ENCODE measurements around the gene SRPK2.
"Not testable (repeated sequence)": the region's sequence is repeated elsewhere in the genome, so short reads cannot be mapped to it uniquely, and the experiment has no call there.

Gene SRPK2

GRCh38 chr7:105309235-105310169 lies 79.2 kb downstream of the SRPK2 start:
- H3K9me3 Mint-ChIP-seq = no peaks in the 10 kb centered on the region
- H3K27ac Mint-ChIP-seq = peak overlapping the region; percentile 8 to 86 (median 71)
- peaks cover 23% of the 10 kb centered on the region for H3K4me1 Mint-ChIP-seq
- TF ChIP-seq CTCF (IDR thresholded peaks at IDR 0.05; ENCODE audit: unreplicated experiment in 3 of 3) = no peak
- peak overlapping the region in 2 of 3 experiments; percentile 36 to 45 for H3K4me3 Mint-ChIP-seq
- H3K36me3 Mint-ChIP-seq (ENCODE audit: low read depth) = no peaks in the 10 kb centered on the region
- H3K27me3 Mint-ChIP-seq (ENCODE audit: low read depth) = no peaks in the 10 kb centered on the region

GRCh38 chr7:105307163-105307672 lies 81.5 kb downstream of the SRPK2 start:
- Mint-ChIP-seq H3K9me3 (no peaks in the 10 kb centered on the region), H3K4me1 (peaks cover 33% of the 10 kb centered on the region), H3K36me3 (ENCODE audit: low read depth) (no peaks in the 10 kb centered on the region), H3K27me3 (ENCODE audit: low read depth) (no peaks in the 10 kb centered on the region), H3K27ac (peak overlapping the region; percentile 30 to 46 (median 43)), H3K4me3 (no peak overlapping the region)
- no peak for TF ChIP-seq CTCF (IDR thresholded peaks at IDR 0.05; ENCODE audit: unreplicated experiment in 3 of 3)

- Mint-ChIP-seq H3K27me3 (ENCODE audit: low read depth) (no peaks in the 10 kb centered on the region), H3K9me3 (no peaks in the 10 kb centered on the region), H3K4me1 (peaks cover 38% of the 10 kb centered on the region), H3K27ac (peak overlapping the region; percentile 30 to 46 (median 43)), H3K4me3 (no peak overlapping the region), H3K36me3 (ENCODE audit: low read depth) (peaks cover 3% of the 10 kb centered on the region)
- TF ChIP-seq CTCF (IDR thresholded peaks at IDR 0.05; ENCODE audit: unreplicated experiment in 3 of 3) = no peak
Measured at GRCh38 chr7:105306298-105306748, 82.4 kb downstream of the SRPK2 start.

GRCh38 chr7:105305633-105306032 lies 83.1 kb downstream of the SRPK2 start:
- Mint-ChIP-seq H3K4me3 (no peak overlapping the region), H3K4me1 (peaks cover 38% of the 10 kb centered on the region), H3K27me3 (ENCODE audit: low read depth) (no peaks in the 10 kb centered on the region), H3K27ac (no peak overlapping the region), H3K9me3 (peaks cover 1% of the 10 kb centered on the region), H3K36me3 (ENCODE audit: low read depth) (peaks cover 3% of the 10 kb centered on the region)
- no peak for TF ChIP-seq CTCF (IDR thresholded peaks at IDR 0.05; ENCODE audit: unreplicated experiment in 3 of 3)

GRCh38 chr7:105304040-105304895 lies 84.5 kb downstream of the SRPK2 start:
- Mint-ChIP-seq H3K4me1 (peaks cover 31% of the 10 kb centered on the region), H3K4me3 (no peak overlapping the region), H3K36me3 (ENCODE audit: low read depth) (peaks cover 8% of the 10 kb centered on the region), H3K27me3 (ENCODE audit: low read depth) (no peaks in the 10 kb centered on the region), H3K27ac (peak overlapping the region; percentile 17 to 44 (median 18)), H3K9me3 (peaks cover 3% of the 10 kb centered on the region)
- no peak for TF ChIP-seq CTCF (IDR thresholded peaks at IDR 0.05; ENCODE audit: unreplicated experiment in 3 of 3)

- H3K27ac Mint-ChIP-seq; H3K27me3 Mint-ChIP-seq (ENCODE audit: low read depth); H3K36me3 Mint-ChIP-seq (ENCODE audit: low read depth); H3K4me3 Mint-ChIP-seq; H3K9me3 Mint-ChIP-seq: not testable (repeated sequence)
- peaks cover 35% of the 10 kb centered on the region for H3K4me1 Mint-ChIP-seq
Measured at GRCh38 chr7:105300587-105300986, 88.1 kb downstream of the SRPK2 start.

Data from nephron (organoid).